HUES6 (cell line): ENCODE measurements around the gene NLRX1.
A peak's percentile ranks its signal among the peaks of the same experiment; 100 is the strongest.

ENCODE experiments used
- H3K27ac ChIP-seq: 2 replicates; pipeline ENCODE4 v1.7.0; 2013; ENCODE audit warnings: low read depth, mild to moderate bottlenecking, low read length, inconsistent platforms
- H3K27me3 ChIP-seq: 2 replicates; pipeline ENCODE4 v1.6.1; 2013; ENCODE audit warnings: low read length; ENCODE audit not compliant: control insufficient read depth, insufficient read depth
- H3K36me3 ChIP-seq: 2 replicates; pipeline ENCODE4 v1.6.1; 2013; ENCODE audit warnings: low read length; ENCODE audit not compliant: control insufficient read depth, insufficient read depth
- H3K4me1 ChIP-seq: 2 replicates; pipeline ENCODE4 v1.6.1; 2013; ENCODE audit warnings: low read length; ENCODE audit not compliant: control insufficient read depth, insufficient read depth
- H3K4me3 ChIP-seq: 2 replicates; pipeline ENCODE4 v1.5.1; 2013; ENCODE audit warnings: low read depth, low read length
- H3K9ac ChIP-seq: one replicate; pipeline ENCODE4 v1.6.1; 2013; ENCODE audit warnings: mild to moderate bottlenecking, low read length
- H3K9me3 ChIP-seq: 2 replicates; pipeline ENCODE4 v1.6.1; 2013; ENCODE audit warnings: low read depth, low read length; ENCODE audit not compliant: control insufficient read depth, insufficient read depth

Gene NLRX1

GRCh38 chr11:119144825-119145486, 23.6 kb upstream of the NLRX1 start:
- Histone ChIP-seq H3K9me3 (no peaks in the 10 kb centered on the region), H3K27ac (no peak overlapping the region), H3K9ac (no peak overlapping the region), H3K4me3 (no peak overlapping the region), H3K27me3 (peaks cover 39% of the 10 kb centered on the region), H3K36me3 (no peaks in the 10 kb centered on the region), H3K4me1 (peaks cover 20% of the 10 kb centered on the region)

GRCh38 chr11:119145551-119145950, 23.0 kb upstream of the NLRX1 start:
- Histone ChIP-seq H3K4me3 (no peak overlapping the region), H3K27me3 (peaks cover 44% of the 10 kb centered on the region), H3K36me3 (no peaks in the 10 kb centered on the region), H3K9ac (no peak overlapping the region), H3K27ac (no peak overlapping the region), H3K4me1 (peaks cover 21% of the 10 kb centered on the region), H3K9me3 (no peaks in the 10 kb centered on the region)

- Histone ChIP-seq H3K27ac (no peak overlapping the region), H3K4me1 (peaks cover 21% of the 10 kb centered on the region), H3K9ac (no peak overlapping the region), H3K27me3 (peaks cover 60% of the 10 kb centered on the region), H3K36me3 (no peaks in the 10 kb centered on the region), H3K4me3 (0 out of 2 replicates have a peak overlapping the region, but pooled peaks have one; percentile 80), H3K9me3 (no peaks in the 10 kb centered on the region)
These were observed 20.8 kb upstream of the NLRX1 start for GRCh38 chr11:119147604-119148333.

- no peaks in the 10 kb centered on the region for H3K9me3 ChIP-seq
- H3K27ac ChIP-seq: no peak overlapping the region
- no peak overlapping the region for H3K9ac ChIP-seq
- peak overlapping the region; percentile 80 for H3K4me3 ChIP-seq
- H3K36me3 ChIP-seq: no peaks in the 10 kb centered on the region
- H3K4me1 ChIP-seq: peaks cover 21% of the 10 kb centered on the region
- H3K27me3 ChIP-seq: peaks cover 60% of the 10 kb centered on the region
These were observed 19.9 kb upstream of the NLRX1 start for GRCh38 chr11:119148720-119149017.

GRCh38 chr11:119149018-119149785, 19.3 kb upstream of the NLRX1 start, which contains the start of gene ABCG4:
TSS of gene ABCG4 (plus strand) at chr11:119149052. CDS start at chr11:119149966, 914 bp downstream.
- Histone ChIP-seq H3K27ac (no peak within 1 kb of the TSS), H3K27me3 (peaks cover 60% of the 10 kb centered on the region), H3K4me3 (peak within 1 kb of the TSS; percentile 80), H3K9me3 (no peaks in the 10 kb centered on the region), H3K4me1 (peaks cover 21% of the 10 kb centered on the region), H3K9ac (no peak within 1 kb of the TSS), H3K36me3 (no peaks in the 10 kb centered on the region)

GRCh38 chr11:119149786-119150275, 18.7 kb upstream of the NLRX1 start:
- Histone ChIP-seq H3K27ac (no peak overlapping the region), H3K27me3 (peaks cover 60% of the 10 kb centered on the region), H3K36me3 (no peaks in the 10 kb centered on the region), H3K9me3 (no peaks in the 10 kb centered on the region), H3K4me3 (peak overlapping the region; percentile 80), H3K4me1 (peaks cover 21% of the 10 kb centered on the region), H3K9ac (no peak overlapping the region)

- Histone ChIP-seq H3K4me1 (peaks cover 16% of the 10 kb centered on the region), H3K9ac (no peak overlapping the region), H3K27ac (no peak overlapping the region), H3K36me3 (no peaks in the 10 kb centered on the region), H3K4me3 (no peak overlapping the region), H3K27me3 (peaks cover 50% of the 10 kb centered on the region), H3K9me3 (no peaks in the 10 kb centered on the region)
These were observed 16.5 kb upstream of the NLRX1 start for GRCh38 chr11:119152043-119152442.

GRCh38 chr11:119152604-119153003, 15.9 kb upstream of the NLRX1 start:
- no peaks in the 10 kb centered on the region for H3K9me3 ChIP-seq
- H3K27me3 ChIP-seq: peaks cover 44% of the 10 kb centered on the region
- no peak overlapping the region for H3K9ac ChIP-seq
- H3K4me3 ChIP-seq: no peak overlapping the region
- no peak overlapping the region for H3K27ac ChIP-seq
- H3K4me1 ChIP-seq: peaks cover 15% of the 10 kb centered on the region
- no peaks in the 10 kb centered on the region for H3K36me3 ChIP-seq

GRCh38 chr11:119153049-119153818, 15.3 kb upstream of the NLRX1 start:
- Histone ChIP-seq H3K4me1 (peaks cover 8% of the 10 kb centered on the region), H3K9me3 (no peaks in the 10 kb centered on the region), H3K9ac (no peak overlapping the region), H3K27ac (no peak overlapping the region), H3K4me3 (no peak overlapping the region), H3K36me3 (no peaks in the 10 kb centered on the region), H3K27me3 (peaks cover 38% of the 10 kb centered on the region)

- no peaks in the 10 kb centered on the region for H3K36me3 ChIP-seq
- no peak overlapping the region for H3K4me3 ChIP-seq
- peaks cover 30% of the 10 kb centered on the region for H3K27me3 ChIP-seq
- H3K4me1 ChIP-seq: peaks cover 3% of the 10 kb centered on the region; the same call in 1 of the 2 replicates
- no peak overlapping the region for H3K27ac ChIP-seq
- H3K9ac ChIP-seq: no peak overlapping the region
- H3K9me3 ChIP-seq: no peaks in the 10 kb centered on the region
These were observed 14.3 kb upstream of the NLRX1 start for GRCh38 chr11:119154178-119154577.
